Heart right ventricle (tissue), 16 donors: ENCODE data around the gene RNF213. TPM values are rescaled to one million over a fixed set of nuclear protein-coding genes. Genes with fewer than 3 reads are reported as not detected.

Experiments
- ATAC-seq, 8 donors: fragments of 200-7000 bp; cut with Tn5 transposase; one replicate each; pipeline ENCODE4 v1.9.1; 2020; ENCODE audit warnings: mild to moderate bottlenecking in 8 of 8, moderate library complexity in 8 of 8, moderate number of reproducible peaks in 1 of 8
- DNase-seq, 2 donors: peaks; one replicate each; pipeline ENCODE4 v3.0.0-alpha.2; 2020
- H3K27ac ChIP-seq, 10 donors: fragments of 200-600 bp; sonication (generic) in 2 of 10; one replicate each; pipeline versions ENCODE4 v1.5.0 to v1.8.0; 2020 to 2022; ENCODE audit warnings: mild to moderate bottlenecking in 3 of 10
- H3K27me3 ChIP-seq, 7 donors: fragments of 200-600 bp; one replicate each; pipeline ENCODE4 v1.8.0; 2021 to 2022; ENCODE audit warnings: mild to moderate bottlenecking in 2 of 7
- H3K36me3 ChIP-seq, 9 donors: fragments of 200-600 bp; sonication (generic) in 1 of 9; one replicate each; pipeline versions ENCODE4 v1.5.0 to v1.8.0; 2020 to 2022; ENCODE audit warnings: mild to moderate bottlenecking in 2 of 9
- H3K4me1 ChIP-seq, 9 donors: fragments of 200-600 bp; sonication (generic) in 1 of 9; one replicate each; pipeline versions ENCODE4 v1.5.0 to v1.8.0; 2020 to 2022; ENCODE audit warnings: mild to moderate bottlenecking in 4 of 9
- H3K4me3 ChIP-seq, 10 donors: fragments of 200-600 bp; sonication (generic) in 2 of 10; one replicate each; pipeline versions ENCODE4 v1.5.0 to v1.8.0; 2020 to 2022; ENCODE audit warnings: mild to moderate bottlenecking in 7 of 10, moderate library complexity in 2 of 10
- H3K9me3 ChIP-seq, 11 donors: fragments of 200-600 bp in 10 of 11; sonication (generic) in 2 of 11; one replicate each; pipeline versions ENCODE4 v1.5.0 to v1.8.0; 2013 to 2022; ENCODE audit warnings: mild to moderate bottlenecking in 2 of 11, control low read depth in 1 of 11, moderate library complexity in 1 of 11
- WGBS, 2 donors: extraction: QIAGEN DNeasy Blood & Tissue Kit; methylation state at CpG; one replicate each; pipeline ENCODE4 v1.1.7; 2013; ENCODE audit warnings: inconsistent platforms in 1 of 2; 5-methylcytosine and 5-hydroxymethylcytosine counted together
- intact Hi-C, 10 donors: fragments of 100-400 bp; cut with DNase I; formaldehyde crosslinking; loops; one replicate each; pipeline versions ENCODE4 v1.11.1 to v1.14.2; 2022
- polyA plus RNA-seq, 2 donors: library from polyadenylated mRNA; stranded (reverse); fragments of 200-250 nt; gene quantifications; one replicate each; pipeline ENCODE4 v1.2.3, GENCODE V29; 2013
- total RNA-seq, 10 donors: library from RNA; stranded (reverse); fragmentation: NEBNext Ultra II Directional in 3 of 10; extraction: Animal tissue kit (Norgen Biotek cat#: 25700) in 3 of 10; gene quantifications; one replicate each; pipeline versions ENCODE4 v1.2.1 to v1.2.4, GENCODE V29; 2021 to 2023
- TF ChIP-seq, protein P1 (sequence below), 9 donors: fragments of 200-600 bp; sonication (generic) in 2 of 9; IDR thresholded peaks; one replicate each; pipeline versions ENCODE4 v1.5.0 to v1.8.0; 2021 to 2022; ENCODE audit warnings: antibody characterized with exemption in 9 of 9, mild to moderate bottlenecking in 5 of 9, moderate library complexity in 1 of 9
- donor health status: Arrhythmogenic right ventricular cardiomyopathy.
- donor health status: ischemic (EF 13 %, LVEDD 7.1; RV severe dilation, severe dysfunction).
- donor health status: healthy with polysubstance abuse.
- donor health status: DM: no; HTN: yes; CAD: no.
- donor health status: DM: no; HTN: no; CAD: no.
- donor health status: ischemic (EF 25% LVEDD 6.9; RV normal size, moderate dysfunction).
- donor health status: ischemic (EF 25% LVEDD 5.7; RV mildly dilated, moderate dysfunction).
- donor health status: healthy.
- donor health status: DM: yes; HTN: yes; CAD: no.
- donor health status: Ischemic cardiomyopathy.
- donor health status: ischemic (EF 35%, LVEDD 5.7; RV mildly dilated, moderate dysfunction).
- donor health status: nonischemic (EF 11% LVEDD 7.7; RV severe dilation, severe dysfunction).
- donor health status: DM: yes; HTN: yes; CAD: no.
- donor health status: PGD.
- donor health status: ischemic (EF 29% LVEDD 5.4; RV normal size, mild dysfunction).
- donor health status: nonischemic (EF 23%, LVEDD 6.1; RV moderate dilation, normal function).

RNF213 gene
- total and polyA plus RNA-seq, 12 donors = 13.1 to 97.0 (median 31.7) TPM

DNA sequence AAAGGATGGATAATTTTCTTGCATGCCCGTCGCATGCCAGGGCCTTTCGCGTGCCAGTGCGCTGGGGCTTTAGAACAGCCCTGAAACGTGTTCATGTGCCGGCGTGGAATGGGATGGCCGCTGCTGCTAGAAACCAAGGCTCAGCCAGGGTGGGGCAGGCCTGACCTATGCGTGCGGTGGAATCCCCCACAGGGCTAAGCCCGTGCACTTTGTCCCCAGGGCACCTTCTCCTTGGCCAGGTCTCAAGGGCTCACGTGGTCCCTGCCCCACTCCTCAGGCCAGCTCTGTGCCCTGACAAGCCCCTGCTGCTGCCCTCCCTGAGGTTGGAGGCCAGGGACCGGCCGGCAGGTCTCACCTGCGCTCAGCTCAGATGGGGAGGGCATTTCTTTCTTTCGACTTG is 13.1 kb upstream of the RNF213 start:
- TF ChIP-seq, protein P1, sequence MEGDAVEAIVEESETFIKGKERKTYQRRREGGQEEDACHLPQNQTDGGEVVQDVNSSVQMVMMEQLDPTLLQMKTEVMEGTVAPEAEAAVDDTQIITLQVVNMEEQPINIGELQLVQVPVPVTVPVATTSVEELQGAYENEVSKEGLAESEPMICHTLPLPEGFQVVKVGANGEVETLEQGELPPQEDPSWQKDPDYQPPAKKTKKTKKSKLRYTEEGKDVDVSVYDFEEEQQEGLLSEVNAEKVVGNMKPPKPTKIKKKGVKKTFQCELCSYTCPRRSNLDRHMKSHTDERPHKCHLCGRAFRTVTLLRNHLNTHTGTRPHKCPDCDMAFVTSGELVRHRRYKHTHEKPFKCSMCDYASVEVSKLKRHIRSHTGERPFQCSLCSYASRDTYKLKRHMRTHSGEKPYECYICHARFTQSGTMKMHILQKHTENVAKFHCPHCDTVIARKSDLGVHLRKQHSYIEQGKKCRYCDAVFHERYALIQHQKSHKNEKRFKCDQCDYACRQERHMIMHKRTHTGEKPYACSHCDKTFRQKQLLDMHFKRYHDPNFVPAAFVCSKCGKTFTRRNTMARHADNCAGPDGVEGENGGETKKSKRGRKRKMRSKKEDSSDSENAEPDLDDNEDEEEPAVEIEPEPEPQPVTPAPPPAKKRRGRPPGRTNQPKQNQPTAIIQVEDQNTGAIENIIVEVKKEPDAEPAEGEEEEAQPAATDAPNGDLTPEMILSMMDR (IDR thresholded peaks at IDR 0.05) = no peak
- intact Hi-C loops = no loop called here
- DNase-seq (no peak), ATAC-seq (no peak)
- WGBS, 2 donors = 97% methylated on average over 17 of the region's 17 CpGs
- Histone ChIP-seq H3K9me3 (no peaks in the 10 kb centered on the region), H3K27me3 (no peaks in the 10 kb centered on the region), H3K36me3 (peaks cover 0 to 97% (median 7%) of the 10 kb centered on the region in 9 donors), H3K4me3 (no peak overlapping the region), H3K4me1 (peaks cover 0 to 7% (median 0%) of the 10 kb centered on the region in 9 donors), H3K27ac (no peak overlapping the region)

DNA sequence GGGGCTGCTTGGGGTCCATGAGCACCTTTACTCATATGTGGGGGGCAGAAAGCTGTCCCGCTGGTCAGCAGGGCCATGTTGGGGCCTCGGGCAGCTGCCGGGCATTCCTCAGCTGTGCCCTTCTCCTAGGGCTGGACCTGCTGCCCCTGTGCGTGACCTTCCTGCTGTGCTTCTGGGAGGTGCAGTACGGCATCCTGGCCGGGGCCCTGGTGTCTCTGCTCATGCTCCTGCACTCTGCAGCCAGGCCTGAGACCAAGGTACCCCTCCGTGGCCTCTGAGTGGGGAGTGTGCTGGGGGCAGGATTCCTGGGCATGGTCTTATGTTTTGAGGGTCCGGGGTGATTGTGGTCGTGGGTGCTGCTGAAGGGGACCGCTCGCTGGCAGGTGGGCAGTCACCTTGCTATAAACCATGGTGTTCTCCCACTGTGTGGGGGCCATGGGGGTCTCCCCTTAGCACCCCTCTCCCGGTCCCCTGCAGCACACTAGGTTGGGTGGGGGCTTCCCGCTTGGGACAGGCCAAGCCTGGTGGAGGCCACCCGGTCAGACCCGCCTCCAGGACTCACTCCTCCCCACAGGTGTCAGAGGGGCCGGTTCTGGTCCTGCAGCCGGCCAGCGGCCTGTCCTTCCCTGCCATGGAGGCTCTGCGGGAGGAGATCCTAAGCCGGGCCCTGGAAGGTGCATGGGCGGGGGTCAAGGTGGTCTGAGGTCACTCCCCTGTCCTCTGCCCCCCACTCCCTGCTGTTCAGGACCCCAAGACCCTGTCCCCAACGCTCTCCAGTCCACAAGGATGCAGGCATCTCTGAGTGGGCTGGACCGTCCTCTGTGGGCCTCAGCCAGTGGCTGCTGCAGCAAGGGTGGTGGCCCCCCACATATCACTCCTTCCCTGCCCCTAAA is 12.4 kb upstream of the RNF213 start:
- no peak overlapping the region for H3K4me3 ChIP-seq
- H3K27me3 ChIP-seq = no peaks in the 10 kb centered on the region
- no peak overlapping the region for H3K27ac ChIP-seq
- intact Hi-C loops = no loop called here
- no peaks in the 10 kb centered on the region for H3K9me3 ChIP-seq
- 95% methylated on average over 23 of the region's 23 CpGs for WGBS, 2 donors
- ATAC-seq (peak in 1 of 8 donors; percentile 7), DNase-seq (no peak)
- TF ChIP-seq, protein P1 (IDR thresholded peaks at IDR 0.05) = no peak
- H3K36me3 ChIP-seq = peaks cover 0 to 97% (median 7%) of the 10 kb centered on the region in 9 donors
- H3K4me1 ChIP-seq = peaks cover 0 to 7% (median 0%) of the 10 kb centered on the region in 9 donors

DNA sequence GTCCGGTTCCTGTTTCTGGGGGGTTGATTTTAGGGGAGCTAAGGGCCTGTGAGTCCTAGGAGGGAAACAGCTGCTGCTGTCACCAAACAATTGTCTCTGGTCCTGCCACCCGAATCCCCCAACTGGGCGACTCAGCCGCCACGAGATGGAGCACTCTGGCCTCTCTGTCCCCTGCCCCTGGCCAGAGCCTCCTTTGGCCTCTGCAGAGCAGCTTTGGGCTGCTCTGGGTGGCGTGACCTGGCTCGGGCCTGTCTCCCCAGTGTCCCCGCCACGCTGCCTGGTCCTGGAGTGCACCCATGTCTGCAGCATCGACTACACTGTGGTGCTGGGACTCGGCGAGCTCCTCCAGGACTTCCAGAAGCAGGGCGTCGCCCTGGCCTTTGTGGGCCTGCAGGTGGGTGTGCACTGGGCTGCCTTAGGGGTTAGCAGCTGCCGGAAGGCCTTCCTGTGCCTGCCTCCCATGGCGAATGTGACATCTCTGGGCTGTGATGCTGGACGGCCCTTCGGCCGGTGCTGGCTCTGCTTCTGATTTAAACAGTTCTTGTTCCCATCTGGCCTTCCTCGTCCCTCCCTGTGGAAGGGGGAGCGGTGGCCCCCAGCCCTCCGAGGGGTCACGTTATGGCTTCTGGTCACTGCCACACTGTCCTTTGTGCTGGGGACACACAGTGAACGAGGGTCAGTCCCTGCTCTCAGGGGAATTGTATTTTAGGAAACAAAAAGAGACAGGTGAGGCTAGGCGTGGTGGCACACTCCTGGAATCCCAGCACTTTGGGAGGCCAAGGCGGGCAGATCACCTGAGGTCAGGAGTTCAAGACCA is 11.6 kb upstream of the RNF213 start:
- H3K27ac ChIP-seq = no peak overlapping the region
- DNase-seq (no peak), ATAC-seq (no peak)
- H3K4me3 ChIP-seq = no peak overlapping the region
- intact Hi-C loops = no loop called here
- 92 to 93% methylated on average over 26 of the region's 26 CpGs for WGBS, 2 donors
- peaks cover 0 to 11% (median 0%) of the 10 kb centered on the region in 9 donors for H3K4me1 ChIP-seq
- H3K27me3 ChIP-seq = no peaks in the 10 kb centered on the region
- H3K36me3 ChIP-seq = peaks cover 0 to 95% (median 7%) of the 10 kb centered on the region in 9 donors
- no peaks in the 10 kb centered on the region for H3K9me3 ChIP-seq
- TF ChIP-seq, protein P1 (IDR thresholded peaks at IDR 0.05) = no peak

DNA sequence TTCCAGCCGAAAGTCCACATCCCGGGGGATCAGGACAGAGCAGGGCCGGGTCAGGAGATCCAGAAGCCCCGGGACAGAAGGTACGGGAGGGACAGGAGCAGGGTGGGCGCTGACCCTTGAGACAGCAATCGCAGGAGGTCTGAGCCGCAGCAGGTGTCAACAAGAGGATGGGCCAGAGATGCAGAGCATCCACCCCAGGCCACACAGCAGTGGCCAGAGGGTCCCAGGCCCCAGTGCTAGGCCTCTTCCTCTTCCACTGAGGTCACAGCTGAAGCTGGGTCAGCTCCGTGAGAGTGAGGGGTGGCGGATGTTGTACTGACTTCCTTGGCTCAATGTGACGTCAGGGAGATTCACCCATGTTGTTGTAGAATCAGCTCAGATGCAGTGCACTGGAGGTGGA is 8.7 kb upstream of the RNF213 start:
- TF ChIP-seq, protein P1 (IDR thresholded peaks at IDR 0.05) = no peak
- Histone ChIP-seq H3K27me3 (no peaks in the 10 kb centered on the region), H3K4me1 (peaks cover 0 to 32% (median 0%) of the 10 kb centered on the region in 9 donors), H3K27ac (no peak overlapping the region), H3K9me3 (no peaks in the 10 kb centered on the region), H3K36me3 (peaks cover 0 to 68% (median 0%) of the 10 kb centered on the region in 9 donors), H3K4me3 (no peak overlapping the region)
- DNase-seq (no peak), ATAC-seq (no peak)
- intact Hi-C loops = loop anchor here in 1 of 10 donors (10.0 kb wide), 1 partner anchor 107 kb away; the partner anchor contains the start of gene EIF4A3
- 93% methylated on average over 11 of the region's 11 CpGs for WGBS, 2 donors
